HCT116 (cell line): ENCODE measurements around the gene HES6. TPM values are rescaled to one million over a fixed set of nuclear protein-coding genes. Genes with fewer than 3 reads are reported as not detected.

Source experiments
- ATAC-seq: fragments of 200-7000 bp; cut with Tn5 transposase; 2 replicates; pipeline ENCODE4 v1.9.1; 2020; ENCODE audit warnings: mild to moderate bottlenecking, moderate library complexity
- BruUV-seq: library from RNA; stranded (reverse); fragments of 400-500 nt; replicated peaks from 2 replicates; lab custom pipeline; 2021; lab: Mats Ljungman, UMichigan
- CTCF ChIA-PET: fragments of 300-600 bp; sonication (Branson Sonifier 250); formaldehyde crosslinking; loops from one replicate; lab custom pipeline; 2021; ENCODE audit warnings: antibody characterized with exemption; lab: Charles Lee
- POLR2A ChIA-PET: fragments of 300-600, 350-600 bp; sonication (Branson Sonifier 250); formaldehyde crosslinking; loops from one replicate; lab custom pipeline; 2021; ENCODE audit warnings: antibody characterized with exemption; lab: Charles Lee
- RAD21 ChIA-PET, 2 experiments: fragments of 300-600 bp; sonication (Branson Sonifier 250); formaldehyde crosslinking; loops; one replicate each; lab custom pipeline; 2023; ENCODE audit warnings: low total read pairs in 2 of 2; ENCODE audit not compliant: uncharacterized antibody in 2 of 2, unreplicated experiment in 2 of 2, low non-redundant PET in 1 of 2; lab: Charles Lee
- DNase-seq: peaks from one replicate; pipeline ENCODE4 v3.0.0-alpha.2; 2010; ENCODE audit warnings: low read depth, low spot score
- H2AFZ ChIP-seq: fragments of 200-600 bp; shearing (Covaris generic), sonication (generic); 2 replicates; pipeline ENCODE4 v1.6.1; 2017; ENCODE audit warnings: low read depth, mixed run types, mixed read lengths, antibody characterized with exemption, low read length; ENCODE audit not compliant: poor library complexity, severe bottlenecking
- H3K27ac ChIP-seq: 2 replicates; pipeline ENCODE4 v1.5.1; 2012; ENCODE audit warnings: low read depth, low read length
- H3K27me3 ChIP-seq: fragments of 200-600 bp; sonication (generic); 2 replicates; pipeline ENCODE4 v1.6.1; 2016; ENCODE audit warnings: mixed run types, low read length, mixed read lengths; ENCODE audit not compliant: insufficient read depth
- H3K36me3 ChIP-seq, 2 experiments: fragments of 200-500 bp in 1 of 2; fragments of 200-600 bp in 1 of 2; sonication (Bioruptor generic) in 1 of 2; sonication (generic) in 1 of 2; 2 replicates each; pipeline versions ENCODE4 v1.5.1 to v1.6.1; 2014 to 2016; ENCODE audit warnings: low read length in 2 of 2, inconsistent platforms in 1 of 2, mixed read lengths in 1 of 2, mixed run types in 1 of 2; ENCODE audit not compliant: insufficient read depth in 2 of 2, control insufficient read depth in 1 of 2
- H3K4me1 ChIP-seq, 2 experiments: fragments of 200-600 bp in 1 of 2; sonication (generic) in 1 of 2; 2 replicates each; pipeline versions ENCODE4 v1.5.1 to v1.6.1; 2012 to 2017; ENCODE audit warnings: low read length in 2 of 2, inconsistent platforms in 1 of 2, mild to moderate bottlenecking in 1 of 2, mixed read lengths in 1 of 2, mixed run types in 1 of 2, moderate library complexity in 1 of 2; ENCODE audit not compliant: insufficient read depth in 2 of 2, control insufficient read depth in 1 of 2
- H3K4me2 ChIP-seq: fragments of 200-600 bp; sonication (generic); 2 replicates; pipeline ENCODE4 v1.6.1; 2017; ENCODE audit warnings: mixed run types, low read length, mixed read lengths
- H3K4me3 ChIP-seq, 2 experiments: fragments of 200-600 bp in 1 of 2; sonication (generic) in 1 of 2; replicated peaks in 1 of 2; 2 replicates each; pipeline ENCODE4 v1.5.1; 2011 to 2016; ENCODE audit warnings: low read length in 2 of 2, control low read depth in 1 of 2, low read depth in 1 of 2, mild to moderate bottlenecking in 1 of 2, mixed read lengths in 1 of 2, mixed run types in 1 of 2
- H3K79me2 ChIP-seq: fragments of 200-600 bp; sonication (generic); 2 replicates; pipeline ENCODE4 v1.6.1; 2017; ENCODE audit warnings: mild to moderate bottlenecking, mixed run types, low read length, moderate library complexity, mixed read lengths; ENCODE audit not compliant: insufficient read depth
- H3K9ac ChIP-seq: fragments of 200-600 bp; sonication (generic); 2 replicates; pipeline ENCODE4 v1.6.1; 2016; ENCODE audit warnings: low read length, mixed read lengths
- H3K9me2 ChIP-seq: fragments of 200-600 bp; sonication (generic), shearing (Covaris generic); 2 replicates; pipeline ENCODE4 v1.6.1; 2017; ENCODE audit warnings: mixed run types, mild to moderate bottlenecking, moderate library complexity; ENCODE audit not compliant: insufficient read depth
- H3K9me3 ChIP-seq, 2 experiments: fragments of 200-500 bp in 1 of 2; fragments of 200-600 bp in 1 of 2; sonication (Bioruptor generic) in 1 of 2; sonication (generic) in 1 of 2; 2 replicates each; pipeline ENCODE4 v1.6.1; 2014 to 2017; ENCODE audit warnings: low read length in 2 of 2, mixed read lengths in 2 of 2, inconsistent platforms in 1 of 2, low read depth in 1 of 2, mild to moderate bottlenecking in 1 of 2, mixed run types in 1 of 2, moderate library complexity in 1 of 2; ENCODE audit not compliant: control insufficient read depth in 1 of 2, insufficient read depth in 1 of 2
- H4K20me1 ChIP-seq: fragments of 200-600 bp; sonication (generic), shearing (Covaris generic); 2 replicates; pipeline ENCODE4 v1.6.1; 2017; ENCODE audit warnings: mixed run types, mild to moderate bottlenecking, moderate library complexity; ENCODE audit not compliant: insufficient read depth
- CEBPB ChIP-seq: IDR thresholded peaks from 2 replicates; pipeline ENCODE4 v1.6.1; 2012; ENCODE audit warnings: low read depth
- EGR1 ChIP-seq: IDR thresholded peaks from 2 replicates; pipeline ENCODE4 v1.6.1; 2012; ENCODE audit warnings: low read depth
- ELF1 ChIP-seq: IDR thresholded peaks from 2 replicates; pipeline ENCODE4 v1.6.1; 2012; ENCODE audit warnings: low read depth, borderline replicate concordance
- EZH2 ChIP-seq: fragments of 200-600 bp; sonication (generic); IDR thresholded peaks from 2 replicates; pipeline ENCODE4 v1.6.1; 2017; ENCODE audit warnings: antibody characterized with exemption, mixed run types
- FOSL1 ChIP-seq: IDR thresholded peaks from 2 replicates; pipeline ENCODE4 v1.6.1; 2012; ENCODE audit warnings: low read depth
- MAX ChIP-seq: IDR thresholded peaks from 2 replicates; pipeline ENCODE4 v1.6.1; 2012
- POLR2A ChIP-seq: IDR thresholded peaks from 2 replicates; pipeline ENCODE4 v1.7.0; 2011; ENCODE audit warnings: borderline replicate concordance; ENCODE audit not compliant: insufficient read depth, insufficient read length; ENCODE audit errors: extremely low read depth
- RAD21 ChIP-seq: IDR thresholded peaks from 2 replicates; pipeline ENCODE4 v1.6.1; 2012; ENCODE audit warnings: low read depth, mild to moderate bottlenecking
- REST ChIP-seq: IDR thresholded peaks from 2 replicates; pipeline ENCODE4 v1.6.1; 2012; ENCODE audit warnings: low read depth
- SP1 ChIP-seq: IDR thresholded peaks from 2 replicates; pipeline ENCODE4 v1.6.1; 2012; ENCODE audit warnings: low read depth
- SRF ChIP-seq: IDR thresholded peaks from 2 replicates; pipeline ENCODE4 v1.6.1; 2012; ENCODE audit warnings: low read depth
- ZFX ChIP-seq: fragments of 450-650 bp; IDR thresholded peaks from 2 replicates; pipeline ENCODE4 v1.6.1; 2017
- intact Hi-C: fragments of 100-400 bp; cut with micrococcal nuclease; formaldehyde crosslinking; loops from 2 replicates; pipeline ENCODE4 v1.10.0; 2022
- total RNA-seq: library from RNA; stranded (reverse); gene quantifications from one replicate; pipeline ENCODE4 v1.2.1, GENCODE V29; 2021; ENCODE audit not compliant: unreplicated experiment

HES6 gene
- total RNA-seq, 1 experiment from 2014 or later, result 47.8 TPM

DNA sequence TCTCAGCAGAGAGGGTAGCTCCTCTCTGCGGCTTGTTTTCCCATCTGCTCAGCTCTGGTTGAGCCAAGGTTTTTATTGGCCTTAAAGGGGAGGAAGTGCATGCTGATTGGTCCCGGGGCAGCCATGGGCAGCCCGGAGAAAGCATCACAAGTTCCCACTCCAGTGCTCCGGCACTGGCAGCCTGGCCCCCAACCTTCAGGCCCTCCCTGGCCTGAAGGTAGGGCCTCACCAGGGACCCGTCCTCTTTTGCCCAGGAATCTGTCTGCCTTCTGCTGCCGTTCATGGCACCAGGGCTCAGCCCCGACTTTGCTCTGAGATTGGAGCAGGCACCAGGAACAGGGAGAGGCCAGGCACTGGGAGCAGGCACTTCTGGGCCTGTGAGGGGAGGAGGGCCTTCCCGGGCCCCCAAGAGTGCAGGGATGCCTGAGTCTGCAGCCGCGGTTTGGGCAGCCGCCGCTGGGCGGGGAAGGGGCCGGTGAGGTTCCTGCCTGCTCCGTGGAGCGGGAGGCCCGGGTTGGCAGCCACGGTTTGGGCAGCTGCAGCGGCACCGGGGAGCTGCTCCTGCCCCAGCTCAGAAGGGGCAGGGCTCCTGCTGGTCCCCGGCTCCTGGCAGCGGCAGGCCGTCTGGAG is 18.8 kb downstream of the HES6 start:
- no peak overlapping the region for H2AFZ ChIP-seq
- TF ChIP-seq EGR1 (no peak), SP1 (no peak), ELF1 (no peak), CEBPB (no peak), ZFX (no peak), RAD21 (no peak), REST (no peak), FOSL1 (no peak), EZH2 (no peak), POLR2A (no peak), SRF (no peak), MAX (no peak)

More for the DNA sequence above, 18.8 kb downstream of the HES6 start:
- Histone ChIP-seq H3K79me2 (no peaks in the 10 kb centered on the region), H3K36me3 (no peaks in the 10 kb centered on the region), H3K4me1 (no peaks in the 10 kb centered on the region), H3K27ac (no peak overlapping the region), H3K4me3 (no peak overlapping the region), H3K4me2 (no peak overlapping the region), H3K9ac (no peak overlapping the region), H3K9me2 (no peaks in the 10 kb centered on the region), H3K9me3 (no peaks in the 10 kb centered on the region), H3K27me3 (no peaks in the 10 kb centered on the region), H4K20me1 (no peaks in the 10 kb centered on the region)
- DNase-seq (no peak), ATAC-seq (no peak)
- RAD21 ChIA-PET, result no interaction called here
- POLR2A ChIA-PET, result no interaction called here
- CTCF ChIA-PET, result no interaction called here
- intact Hi-C loops, result no loop called here
- no TSS peak for BruUV-seq
